NCI-H226 (cell line): Measurements from ENCODE around the gene GAB1.

Experiments
- DNase-seq: peaks from one replicate; pipeline ENCODE4 v3.0.0-alpha.2; 2015

The GAB1 gene

GRCh38 chr4:143391261-143391660, 54.6 kb downstream of the GAB1 start:
- DNase-seq = no peak

- DNase-seq = no peak
Observed at GRCh38 chr4:143391895-143392294, 55.2 kb downstream of the GAB1 start.

GRCh38 chr4:143393195-143393594, 56.5 kb downstream of the GAB1 start:
- no peak for DNase-seq

- DNase-seq = no peak
Observed at GRCh38 chr4:143394739-143395453, 58.2 kb downstream of the GAB1 start.

GRCh38 chr4:143396695-143397094, 60.0 kb downstream of the GAB1 start:
- no peak for DNase-seq

GRCh38 chr4:143397335-143397734, 60.7 kb downstream of the GAB1 start:
- DNase-seq = no peak

- no peak for DNase-seq
Observed at GRCh38 chr4:143397887-143398286, 61.2 kb downstream of the GAB1 start.

- no peak for DNase-seq
Observed at GRCh38 chr4:143399113-143399949, 62.7 kb downstream of the GAB1 start.

GRCh38 chr4:143400082-143400481, 63.4 kb downstream of the GAB1 start:
- no peak for DNase-seq

GRCh38 chr4:143402776-143403552, 66.3 kb downstream of the GAB1 start:
- no peak for DNase-seq

GRCh38 chr4:143403553-143403820, 66.8 kb downstream of the GAB1 start:
- no peak for DNase-seq

- DNase-seq = no peak
Observed at GRCh38 chr4:143404555-143404954, 67.9 kb downstream of the GAB1 start.

GRCh38 chr4:143405075-143405730, 68.5 kb downstream of the GAB1 start:
- no peak for DNase-seq

- no peak for DNase-seq
Observed at GRCh38 chr4:143406523-143406922, 69.8 kb downstream of the GAB1 start.

- no peak for DNase-seq
Observed at GRCh38 chr4:143407474-143407873, 70.8 kb downstream of the GAB1 start.

- no peak for DNase-seq
Observed at GRCh38 chr4:143407888-143408287, 71.2 kb downstream of the GAB1 start.

- DNase-seq = no peak
Observed at GRCh38 chr4:143410015-143410414, 73.3 kb downstream of the GAB1 start.

- DNase-seq = no peak
Observed at GRCh38 chr4:143411527-143412419, 75.1 kb downstream of the GAB1 start.

GRCh38 chr4:143412420-143412758, 75.7 kb downstream of the GAB1 start:
- no peak for DNase-seq

- no peak for DNase-seq
Observed at GRCh38 chr4:143417679-143418403, 81.2 kb downstream of the GAB1 start.

- DNase-seq = no peak
Observed at GRCh38 chr4:143420227-143420626, 83.6 kb downstream of the GAB1 start.

GRCh38 chr4:143421609-143422008, 84.9 kb downstream of the GAB1 start:
- no peak for DNase-seq
